H9 (cell line): Measurements from ENCODE around the gene SEC62. TPM values are rescaled to one million over a fixed set of nuclear protein-coding genes. Genes with fewer than 3 reads are reported as not detected.

Experiments
- DNase-seq: peaks from one replicate; pipeline ENCODE4 v3.0.0-alpha.2; 2017
- H2AFZ ChIP-seq: one replicate; pipeline ENCODE4 v1.6.1; 2013; ENCODE audit warnings: mild to moderate bottlenecking, low read length, control low read depth, moderate library complexity
- H2AK5ac ChIP-seq: 2 replicates; pipeline ENCODE4 v1.6.1; 2013; ENCODE audit warnings: low read length, control low read depth, mixed read lengths; ENCODE audit not compliant: insufficient read length
- H2BK120ac ChIP-seq: one replicate; pipeline ENCODE4 v1.6.1; 2013; ENCODE audit warnings: low read depth, mild to moderate bottlenecking, low read length, control low read depth, inconsistent platforms; ENCODE audit not compliant: poor library complexity, severe bottlenecking
- H2BK12ac ChIP-seq: 2 replicates; pipeline ENCODE4 v1.6.1; 2013; ENCODE audit warnings: low read length, control low read depth, mixed read lengths, low read depth; ENCODE audit not compliant: insufficient read length
- H2BK15ac ChIP-seq: 2 replicates; pipeline ENCODE4 v1.6.1; 2013; ENCODE audit warnings: low read depth, low read length, control low read depth
- H2BK20ac ChIP-seq: one replicate; pipeline ENCODE4 v1.6.1; 2013; ENCODE audit warnings: low read depth, mild to moderate bottlenecking, low read length, control low read depth, inconsistent platforms; ENCODE audit not compliant: poor library complexity, severe bottlenecking
- H2BK5ac ChIP-seq: 2 replicates; pipeline ENCODE4 v1.6.1; 2013; ENCODE audit warnings: low read length, control low read depth, mixed read lengths; ENCODE audit not compliant: insufficient read length
- H3K14ac ChIP-seq: 2 replicates; pipeline ENCODE4 v1.6.1; 2013; ENCODE audit warnings: low read length, control low read depth; ENCODE audit not compliant: insufficient read depth
- H3K18ac ChIP-seq: 2 replicates; pipeline ENCODE4 v1.6.1; 2013; ENCODE audit warnings: low read depth, mild to moderate bottlenecking, mixed read lengths, low read length, control low read depth; ENCODE audit not compliant: insufficient read length
- H3K23ac ChIP-seq: 2 replicates; pipeline ENCODE4 v1.6.1; 2013; ENCODE audit warnings: low read length, control low read depth, mixed read lengths, low read depth; ENCODE audit not compliant: insufficient read length
- H3K23me2 ChIP-seq: 2 replicates; pipeline ENCODE4 v1.6.1; 2013; ENCODE audit warnings: low read depth, mild to moderate bottlenecking, mixed read lengths, low read length, control low read depth; ENCODE audit not compliant: insufficient read length, poor library complexity, severe bottlenecking
- H3K27ac ChIP-seq: 2 replicates; pipeline ENCODE4 v1.5.1; 2013; ENCODE audit warnings: low read length, control low read depth, mixed read lengths, low read depth; ENCODE audit not compliant: insufficient read length
- H3K27me3 ChIP-seq: 2 replicates; pipeline ENCODE4 v1.6.1; 2013; ENCODE audit warnings: low read length, control low read depth, inconsistent platforms; ENCODE audit not compliant: insufficient read depth
- H3K4ac ChIP-seq: 2 replicates; pipeline ENCODE4 v1.6.1; 2013; ENCODE audit warnings: low read depth, mild to moderate bottlenecking, control low read depth, inconsistent platforms, low read length, moderate library complexity
- H3K4me1 ChIP-seq: 2 replicates; pipeline ENCODE4 v1.6.1; 2013; ENCODE audit warnings: low read length, control low read depth, inconsistent platforms; ENCODE audit not compliant: insufficient read depth
- H3K4me2 ChIP-seq: 2 replicates; pipeline ENCODE4 v1.6.1; 2013; ENCODE audit warnings: low read length, control low read depth, mixed read lengths; ENCODE audit not compliant: insufficient read length, insufficient read depth
- H3K56ac ChIP-seq: 2 replicates; pipeline ENCODE4 v1.6.1; 2013; ENCODE audit warnings: low read depth, mild to moderate bottlenecking, mixed read lengths, low read length, control low read depth; ENCODE audit not compliant: insufficient read length
- H3K79me1 ChIP-seq: 2 replicates; pipeline ENCODE4 v1.6.1; 2013; ENCODE audit warnings: low read depth, mild to moderate bottlenecking, moderate library complexity, low read length, control low read depth, inconsistent platforms; ENCODE audit not compliant: insufficient read depth, poor library complexity, severe bottlenecking
- H3K79me2 ChIP-seq: 2 replicates; pipeline ENCODE4 v1.6.1; 2013; ENCODE audit warnings: low read length, control low read depth, inconsistent platforms; ENCODE audit not compliant: insufficient read depth
- H3K9ac ChIP-seq: 2 replicates; pipeline ENCODE4 v1.6.1; 2013; ENCODE audit warnings: low read length, control low read depth, mixed read lengths; ENCODE audit not compliant: insufficient read length; ENCODE audit errors: extremely low read depth
- H3K9me3 ChIP-seq: one replicate; pipeline ENCODE4 v1.6.1; 2013; ENCODE audit warnings: low read depth, low read length, inconsistent platforms; ENCODE audit not compliant: control insufficient read depth
- H3T11ph ChIP-seq: one replicate; pipeline ENCODE4 v1.6.1; 2013; ENCODE audit warnings: mild to moderate bottlenecking, low read length, control low read depth, inconsistent platforms
- H4K20me1 ChIP-seq: one replicate; pipeline ENCODE4 v1.6.1; 2013; ENCODE audit not compliant: control insufficient read depth, insufficient read length, insufficient read depth
- H4K5ac ChIP-seq: 2 replicates; pipeline ENCODE4 v1.6.1; 2013; ENCODE audit warnings: low read depth, mild to moderate bottlenecking, mixed read lengths, low read length, control low read depth; ENCODE audit not compliant: insufficient read length
- H4K8ac ChIP-seq: replicated peaks from 2 replicates; pipeline ENCODE4 v1.6.1; 2013; ENCODE audit warnings: low read length, control low read depth, mixed read lengths, low read depth; ENCODE audit not compliant: insufficient read length
- H4K91ac ChIP-seq: 2 replicates; pipeline ENCODE4 v1.6.1; 2013; ENCODE audit warnings: low read depth, mild to moderate bottlenecking, moderate library complexity, mixed read lengths, low read length, control low read depth; ENCODE audit not compliant: insufficient read length
- H3K27ac Mint-ChIP-seq, 3 experiments: 2 replicates in 2 of 3; 3 replicates in 1 of 3; pipeline ENCODE4 v1.8.0; 2020 to 2021; ENCODE audit warnings: mixed read lengths in 3 of 3, mild to moderate bottlenecking in 1 of 3, moderate library complexity in 1 of 3
- H3K27me3 Mint-ChIP-seq: 2 replicates; pipeline ENCODE4 v1.8.0; 2021; ENCODE audit warnings: low read depth, mild to moderate bottlenecking, moderate library complexity, mixed read lengths
- H3K36me3 Mint-ChIP-seq, 3 experiments: 2 replicates in 2 of 3; 3 replicates in 1 of 3; pipeline ENCODE4 v1.8.0; 2020 to 2021; ENCODE audit warnings: low read depth in 3 of 3, mixed read lengths in 3 of 3; ENCODE audit not compliant: insufficient read depth in 1 of 3
- H3K4me1 Mint-ChIP-seq, 2 experiments: 2 replicates each; pipeline ENCODE4 v1.8.0; 2020; ENCODE audit warnings: mixed read lengths in 2 of 2
- H3K4me3 Mint-ChIP-seq, 2 experiments: 2 replicates in 1 of 2; 3 replicates in 1 of 2; pipeline ENCODE4 v1.8.0; 2020 to 2021; ENCODE audit warnings: mild to moderate bottlenecking in 2 of 2, mixed read lengths in 2 of 2, moderate library complexity in 1 of 2
- H3K9me3 Mint-ChIP-seq, 2 experiments: 2 replicates in 1 of 2; 3 replicates in 1 of 2; pipeline ENCODE4 v1.8.0; 2020; ENCODE audit warnings: mild to moderate bottlenecking in 2 of 2, mixed read lengths in 2 of 2, moderate library complexity in 1 of 2
- CTCF ChIP-seq: fragments of 200-600 bp; sonication (generic); conservative IDR thresholded peaks from 3 replicates; pipeline ENCODE4 v1.8.0; 2021; ENCODE audit warnings: antibody characterized with exemption, mild to moderate bottlenecking
- WGBS: extraction: QIAGEN DNeasy Blood & Tissue Kit; methylation state at CpG from one replicate; pipeline ENCODE4 v1.1.7; 2013; ENCODE audit warnings: missing lambda C conversion rate, low lambda C conversion rate, mixed read lengths; ENCODE audit not compliant: insufficient read length; ENCODE audit errors: extremely low coverage; 5-methylcytosine and 5-hydroxymethylcytosine counted together
- total RNA-seq: library from RNA; stranded (reverse); gene quantifications from 2 replicates; pipeline ENCODE4 v1.2.1, GENCODE V29; 2021

Gene SEC62
- total RNA-seq, 1 experiment from 2014 or later = 98.7 TPM

- no peak overlapping the region for H4K91ac ChIP-seq
- no peak overlapping the region for H2BK15ac ChIP-seq
- Mint-ChIP-seq H3K27me3 (no peaks in the 10 kb centered on the region; the same call in 1 of the 2 replicates), H3K36me3 (no peaks in the 10 kb centered on the region; a peak in 2 of 7 replicates), H3K4me3 (no peak overlapping the region), H3K4me1 (peaks cover 0 to 2% of the 10 kb centered on the region in 2 experiments; a peak in 1 of 4 replicates), H3K27ac (no peak overlapping the region), H3K9me3 (peaks cover 0 to 3% of the 10 kb centered on the region in 2 experiments; a peak in 1 of 5 replicates)
- H3K23me2 ChIP-seq = no peaks in the 10 kb centered on the region
- no peak overlapping the region for H3K23ac ChIP-seq
- DNase-seq = no peak
- H3K4me2 ChIP-seq = no peak overlapping the region
- H3K4ac ChIP-seq = no peak overlapping the region
- H3K18ac ChIP-seq = no peak overlapping the region
- H2AFZ ChIP-seq = no peak overlapping the region
- H2BK20ac ChIP-seq = no peak overlapping the region
- no peaks in the 10 kb centered on the region for H3K79me2 ChIP-seq
- H3K27me3 ChIP-seq = no peaks in the 10 kb centered on the region
- H4K8ac ChIP-seq = no peak overlapping the region
- H4K5ac ChIP-seq = no peak overlapping the region
- no CpG with 5 or more reads among the region's 7 CpGs for WGBS
- no peaks in the 10 kb centered on the region for H4K20me1 ChIP-seq
- no peaks in the 10 kb centered on the region for H3K4me1 ChIP-seq
- H3K9me3 ChIP-seq = no peaks in the 10 kb centered on the region
- no peak overlapping the region for H3T11ph ChIP-seq
- TF ChIP-seq CTCF = no peak
- no peak overlapping the region for H3K27ac ChIP-seq
- no peak overlapping the region for H3K56ac ChIP-seq
- no peak overlapping the region for H2BK12ac ChIP-seq
- no peak overlapping the region for H3K9ac ChIP-seq
- no peak overlapping the region for H3K14ac ChIP-seq
- no peaks in the 10 kb centered on the region for H3K79me1 ChIP-seq
- H2BK5ac ChIP-seq = no peak overlapping the region
- no peak overlapping the region for H2BK120ac ChIP-seq
- H2AK5ac ChIP-seq = no peak overlapping the region
Measured at GRCh38 chr3:169945313-169945712, 21.3 kb upstream of the SEC62 start.
